Measurements from ENCODE around the gene CFH. TPM values are rescaled to one million over a fixed set of nuclear protein-coding genes. Genes with fewer than 3 reads are reported as not detected.
A peak's percentile ranks its signal among the peaks of the same experiment; 100 is the strongest.
"Not testable (repeated sequence)": the region's sequence is repeated elsewhere in the genome, so short reads cannot be mapped to it uniquely, and the experiment has no call there.

The CFH gene
- total and polyA plus RNA-seq, 7 donors: 5.3 to 40.2 (median 31.6) TPM

GRCh38 chr1:196701144-196701543 lies 49.3 kb downstream of the CFH start:
- no peak overlapping the region for H3K4me3 ChIP-seq
- H3K4me1 ChIP-seq: no peaks in the 10 kb centered on the region
- H3K27me3 ChIP-seq: no peaks in the 10 kb centered on the region
- 76 to 92% methylated on average over 1 of the region's 1 CpG for WGBS, 2 donors
- no peak for DNase-seq
- TF ChIP-seq POLR2A (IDR thresholded peaks at IDR 0.05) (no peak), EP300 (IDR thresholded peaks at IDR 0.05) (no peak), CTCF (IDR thresholded peaks at IDR 0.05) (no peak), POLR2AphosphoS5 (IDR thresholded peaks at IDR 0.05) (no peak)
- H3K36me3 ChIP-seq: no peaks in the 10 kb centered on the region
- intact Hi-C loops (cut with DNase I): no loop called here
- H3K27ac ChIP-seq: no peak overlapping the region
- H3K9me3 ChIP-seq: peaks cover 0 to 3% (median 0%) of the 10 kb centered on the region in 4 donors

- H3K27ac ChIP-seq; DNase-seq; H3K4me3 ChIP-seq; intact Hi-C loops (cut with DNase I); H3K9me3 ChIP-seq; H3K4me1 ChIP-seq; H3K36me3 ChIP-seq; H3K27me3 ChIP-seq: not testable (repeated sequence)
- WGBS, 2 donors: 82 to 89% methylated on average over 2 of the region's 2 CpGs
Observed at GRCh38 chr1:196709892-196710291, 58.0 kb downstream of the CFH start.

- Histone ChIP-seq H3K4me3 (no peak overlapping the region), H3K4me1 (no peaks in the 10 kb centered on the region), H3K27ac (no peak overlapping the region), H3K9me3 (no peaks in the 10 kb centered on the region), H3K36me3 (no peaks in the 10 kb centered on the region), H3K27me3 (no peaks in the 10 kb centered on the region)
- 64 to 85% methylated on average over 2 of the region's 2 CpGs for WGBS, 2 donors
- intact Hi-C loops (cut with DNase I): no loop called here
- no peak for TF ChIP-seq POLR2A (IDR thresholded peaks at IDR 0.05)
- no peak for TF ChIP-seq POLR2AphosphoS5 (IDR thresholded peaks at IDR 0.05)
- no peak for TF ChIP-seq CTCF (IDR thresholded peaks at IDR 0.05)
- no peak for TF ChIP-seq EP300 (IDR thresholded peaks at IDR 0.05)
- DNase-seq: no peak
Observed at GRCh38 chr1:196717868-196718267, 66.0 kb downstream of the CFH start.

GRCh38 chr1:196723325-196724185 lies 71.7 kb downstream of the CFH start:
- no peak overlapping the region for H3K27ac ChIP-seq
- intact Hi-C loops (cut with DNase I): no loop called here
- H3K27me3 ChIP-seq: no peaks in the 10 kb centered on the region
- DNase-seq: no peak
- H3K4me1 ChIP-seq: no peaks in the 10 kb centered on the region
- no peaks in the 10 kb centered on the region for H3K9me3 ChIP-seq
- H3K4me3 ChIP-seq: no peak overlapping the region
- no peaks in the 10 kb centered on the region for H3K36me3 ChIP-seq
- WGBS, 2 donors: 79 to 84% methylated on average over 14 of the region's 14 CpGs
- TF ChIP-seq POLR2AphosphoS5 (IDR thresholded peaks at IDR 0.05) (no peak), CTCF (IDR thresholded peaks at IDR 0.05) (peak in 1 of 4 experiments; percentile 38)

- WGBS, 2 donors: 85 to 89% methylated on average over 2 of the region's 2 CpGs
- H3K9me3 ChIP-seq: no peaks in the 10 kb centered on the region
- DNase-seq: no peak
- no peaks in the 10 kb centered on the region for H3K36me3 ChIP-seq
- peak overlapping the region in 2 of 4 donors; percentile 18 to 62 for H3K27ac ChIP-seq
- intact Hi-C loops (cut with DNase I): no loop called here
- TF ChIP-seq CTCF (IDR thresholded peaks at IDR 0.05) (no peak), POLR2AphosphoS5 (IDR thresholded peaks at IDR 0.05) (no peak), POLR2A (IDR thresholded peaks at IDR 0.05) (no peak), EP300 (IDR thresholded peaks at IDR 0.05) (no peak)
- H3K4me1 ChIP-seq: peaks cover 0 to 10% (median 10%) of the 10 kb centered on the region in 4 donors
- H3K4me3 ChIP-seq: no peak overlapping the region
- no peaks in the 10 kb centered on the region for H3K27me3 ChIP-seq
Observed at GRCh38 chr1:196732526-196732925, 80.7 kb downstream of the CFH start.
